H9 (cell line): ENCODE results near the gene YWHAQ. TPM values are rescaled to one million over a fixed set of nuclear protein-coding genes. Genes with fewer than 3 reads are reported as not detected.

Experiments used
- DNase-seq: peaks from one replicate; pipeline ENCODE4 v3.0.0-alpha.2; 2017
- H2AFZ ChIP-seq: one replicate; pipeline ENCODE4 v1.6.1; 2013; ENCODE audit warnings: mild to moderate bottlenecking, low read length, control low read depth, moderate library complexity
- H2AK5ac ChIP-seq: 2 replicates; pipeline ENCODE4 v1.6.1; 2013; ENCODE audit warnings: low read length, control low read depth, mixed read lengths; ENCODE audit not compliant: insufficient read length
- H2BK120ac ChIP-seq: one replicate; pipeline ENCODE4 v1.6.1; 2013; ENCODE audit warnings: low read depth, mild to moderate bottlenecking, low read length, control low read depth, inconsistent platforms; ENCODE audit not compliant: poor library complexity, severe bottlenecking
- H2BK12ac ChIP-seq: 2 replicates; pipeline ENCODE4 v1.6.1; 2013; ENCODE audit warnings: low read length, control low read depth, mixed read lengths, low read depth; ENCODE audit not compliant: insufficient read length
- H2BK15ac ChIP-seq: 2 replicates; pipeline ENCODE4 v1.6.1; 2013; ENCODE audit warnings: low read depth, low read length, control low read depth
- H2BK20ac ChIP-seq: one replicate; pipeline ENCODE4 v1.6.1; 2013; ENCODE audit warnings: low read depth, mild to moderate bottlenecking, low read length, control low read depth, inconsistent platforms; ENCODE audit not compliant: poor library complexity, severe bottlenecking
- H2BK5ac ChIP-seq: 2 replicates; pipeline ENCODE4 v1.6.1; 2013; ENCODE audit warnings: low read length, control low read depth, mixed read lengths; ENCODE audit not compliant: insufficient read length
- H3K14ac ChIP-seq: 2 replicates; pipeline ENCODE4 v1.6.1; 2013; ENCODE audit warnings: low read length, control low read depth; ENCODE audit not compliant: insufficient read depth
- H3K18ac ChIP-seq: 2 replicates; pipeline ENCODE4 v1.6.1; 2013; ENCODE audit warnings: low read depth, mild to moderate bottlenecking, mixed read lengths, low read length, control low read depth; ENCODE audit not compliant: insufficient read length
- H3K23ac ChIP-seq: 2 replicates; pipeline ENCODE4 v1.6.1; 2013; ENCODE audit warnings: low read length, control low read depth, mixed read lengths, low read depth; ENCODE audit not compliant: insufficient read length
- H3K23me2 ChIP-seq: 2 replicates; pipeline ENCODE4 v1.6.1; 2013; ENCODE audit warnings: low read depth, mild to moderate bottlenecking, mixed read lengths, low read length, control low read depth; ENCODE audit not compliant: insufficient read length, poor library complexity, severe bottlenecking
- H3K27ac ChIP-seq: 2 replicates; pipeline ENCODE4 v1.5.1; 2013; ENCODE audit warnings: low read length, control low read depth, mixed read lengths, low read depth; ENCODE audit not compliant: insufficient read length
- H3K27me3 ChIP-seq: 2 replicates; pipeline ENCODE4 v1.6.1; 2013; ENCODE audit warnings: low read length, control low read depth, inconsistent platforms; ENCODE audit not compliant: insufficient read depth
- H3K4ac ChIP-seq: 2 replicates; pipeline ENCODE4 v1.6.1; 2013; ENCODE audit warnings: low read depth, mild to moderate bottlenecking, control low read depth, inconsistent platforms, low read length, moderate library complexity
- H3K4me1 ChIP-seq: 2 replicates; pipeline ENCODE4 v1.6.1; 2013; ENCODE audit warnings: low read length, control low read depth, inconsistent platforms; ENCODE audit not compliant: insufficient read depth
- H3K4me2 ChIP-seq: 2 replicates; pipeline ENCODE4 v1.6.1; 2013; ENCODE audit warnings: low read length, control low read depth, mixed read lengths; ENCODE audit not compliant: insufficient read length, insufficient read depth
- H3K56ac ChIP-seq: 2 replicates; pipeline ENCODE4 v1.6.1; 2013; ENCODE audit warnings: low read depth, mild to moderate bottlenecking, mixed read lengths, low read length, control low read depth; ENCODE audit not compliant: insufficient read length
- H3K79me1 ChIP-seq: 2 replicates; pipeline ENCODE4 v1.6.1; 2013; ENCODE audit warnings: low read depth, mild to moderate bottlenecking, moderate library complexity, low read length, control low read depth, inconsistent platforms; ENCODE audit not compliant: insufficient read depth, poor library complexity, severe bottlenecking
- H3K79me2 ChIP-seq: 2 replicates; pipeline ENCODE4 v1.6.1; 2013; ENCODE audit warnings: low read length, control low read depth, inconsistent platforms; ENCODE audit not compliant: insufficient read depth
- H3K9ac ChIP-seq: 2 replicates; pipeline ENCODE4 v1.6.1; 2013; ENCODE audit warnings: low read length, control low read depth, mixed read lengths; ENCODE audit not compliant: insufficient read length; ENCODE audit errors: extremely low read depth
- H3K9me3 ChIP-seq: one replicate; pipeline ENCODE4 v1.6.1; 2013; ENCODE audit warnings: low read depth, low read length, inconsistent platforms; ENCODE audit not compliant: control insufficient read depth
- H3T11ph ChIP-seq: one replicate; pipeline ENCODE4 v1.6.1; 2013; ENCODE audit warnings: mild to moderate bottlenecking, low read length, control low read depth, inconsistent platforms
- H4K20me1 ChIP-seq: one replicate; pipeline ENCODE4 v1.6.1; 2013; ENCODE audit not compliant: control insufficient read depth, insufficient read length, insufficient read depth
- H4K5ac ChIP-seq: 2 replicates; pipeline ENCODE4 v1.6.1; 2013; ENCODE audit warnings: low read depth, mild to moderate bottlenecking, mixed read lengths, low read length, control low read depth; ENCODE audit not compliant: insufficient read length
- H4K8ac ChIP-seq: replicated peaks from 2 replicates; pipeline ENCODE4 v1.6.1; 2013; ENCODE audit warnings: low read length, control low read depth, mixed read lengths, low read depth; ENCODE audit not compliant: insufficient read length
- H4K91ac ChIP-seq: 2 replicates; pipeline ENCODE4 v1.6.1; 2013; ENCODE audit warnings: low read depth, mild to moderate bottlenecking, moderate library complexity, mixed read lengths, low read length, control low read depth; ENCODE audit not compliant: insufficient read length
- H3K27ac Mint-ChIP-seq, 3 experiments: 2 replicates in 2 of 3; 3 replicates in 1 of 3; pipeline ENCODE4 v1.8.0; 2020 to 2021; ENCODE audit warnings: mixed read lengths in 3 of 3, mild to moderate bottlenecking in 1 of 3, moderate library complexity in 1 of 3
- H3K27me3 Mint-ChIP-seq: 2 replicates; pipeline ENCODE4 v1.8.0; 2021; ENCODE audit warnings: low read depth, mild to moderate bottlenecking, moderate library complexity, mixed read lengths
- H3K36me3 Mint-ChIP-seq, 3 experiments: 2 replicates in 2 of 3; 3 replicates in 1 of 3; pipeline ENCODE4 v1.8.0; 2020 to 2021; ENCODE audit warnings: low read depth in 3 of 3, mixed read lengths in 3 of 3; ENCODE audit not compliant: insufficient read depth in 1 of 3
- H3K4me1 Mint-ChIP-seq, 2 experiments: 2 replicates each; pipeline ENCODE4 v1.8.0; 2020; ENCODE audit warnings: mixed read lengths in 2 of 2
- H3K4me3 Mint-ChIP-seq, 2 experiments: 2 replicates in 1 of 2; 3 replicates in 1 of 2; pipeline ENCODE4 v1.8.0; 2020 to 2021; ENCODE audit warnings: mild to moderate bottlenecking in 2 of 2, mixed read lengths in 2 of 2, moderate library complexity in 1 of 2
- H3K9me3 Mint-ChIP-seq, 2 experiments: 2 replicates in 1 of 2; 3 replicates in 1 of 2; pipeline ENCODE4 v1.8.0; 2020; ENCODE audit warnings: mild to moderate bottlenecking in 2 of 2, mixed read lengths in 2 of 2, moderate library complexity in 1 of 2
- CTCF ChIP-seq: fragments of 200-600 bp; sonication (generic); conservative IDR thresholded peaks from 3 replicates; pipeline ENCODE4 v1.8.0; 2021; ENCODE audit warnings: antibody characterized with exemption, mild to moderate bottlenecking
- WGBS: extraction: QIAGEN DNeasy Blood & Tissue Kit; methylation state at CpG from one replicate; pipeline ENCODE4 v1.1.7; 2013; ENCODE audit warnings: missing lambda C conversion rate, low lambda C conversion rate, mixed read lengths; ENCODE audit not compliant: insufficient read length; ENCODE audit errors: extremely low coverage; 5-methylcytosine and 5-hydroxymethylcytosine counted together
- total RNA-seq: library from RNA; stranded (reverse); gene quantifications from 2 replicates; pipeline ENCODE4 v1.2.1, GENCODE V29; 2021

The YWHAQ gene
- total RNA-seq, 1 experiment from 2014 or later: 374 TPM

GRCh38 chr2:9644021-9644420 lies 13.2 kb upstream of the YWHAQ start:
- Histone ChIP-seq H3K14ac (no peak overlapping the region), H3K23ac (no peak overlapping the region), H2BK20ac (no peak overlapping the region), H3K9me3 (no peaks in the 10 kb centered on the region), H2BK12ac (no peak overlapping the region), H3K18ac (no peak overlapping the region), H3K4ac (no peak overlapping the region), H4K8ac (no peak overlapping the region), H2BK120ac (no peak overlapping the region), H3T11ph (no peak overlapping the region), H2AK5ac (no peak overlapping the region), H3K4me2 (no peak overlapping the region), H3K23me2 (no peaks in the 10 kb centered on the region), H3K56ac (no peak overlapping the region), H3K9ac (no peak overlapping the region), H3K27me3 (no peaks in the 10 kb centered on the region), H2BK15ac (no peak overlapping the region), H4K91ac (no peak overlapping the region), H2BK5ac (no peak overlapping the region), H3K79me1 (no peaks in the 10 kb centered on the region), H4K20me1 (no peaks in the 10 kb centered on the region), H4K5ac (no peak overlapping the region), H3K4me1 (no peaks in the 10 kb centered on the region), H3K27ac (no peak overlapping the region), H2AFZ (no peak overlapping the region), H3K79me2 (no peaks in the 10 kb centered on the region)
- Mint-ChIP-seq H3K4me3 (no peak overlapping the region), H3K4me1 (peaks cover 23 to 30% of the 10 kb centered on the region in 2 experiments), H3K9me3 (no peaks in the 10 kb centered on the region), H3K27ac (peak overlapping the region in 1 of 3 experiments; percentile 66; a peak in 2 of 7 replicates), H3K36me3 (no peaks in the 10 kb centered on the region), H3K27me3 (peaks cover 55% of the 10 kb centered on the region)
- no peak for TF ChIP-seq CTCF
- WGBS: no CpG with 5 or more reads among the region's 7 CpGs
- no peak for DNase-seq
